ENCODE measurements around the gene GTF3C2. TPM values are rescaled to one million over a fixed set of nuclear protein-coding genes. Genes with fewer than 3 reads are reported as not detected.
A peak's percentile ranks its signal among the peaks of the same experiment; 100 is the strongest.

GTF3C2 gene
- total RNA-seq, 1 donor from 2014 or later, result 24.0 TPM

DNA sequence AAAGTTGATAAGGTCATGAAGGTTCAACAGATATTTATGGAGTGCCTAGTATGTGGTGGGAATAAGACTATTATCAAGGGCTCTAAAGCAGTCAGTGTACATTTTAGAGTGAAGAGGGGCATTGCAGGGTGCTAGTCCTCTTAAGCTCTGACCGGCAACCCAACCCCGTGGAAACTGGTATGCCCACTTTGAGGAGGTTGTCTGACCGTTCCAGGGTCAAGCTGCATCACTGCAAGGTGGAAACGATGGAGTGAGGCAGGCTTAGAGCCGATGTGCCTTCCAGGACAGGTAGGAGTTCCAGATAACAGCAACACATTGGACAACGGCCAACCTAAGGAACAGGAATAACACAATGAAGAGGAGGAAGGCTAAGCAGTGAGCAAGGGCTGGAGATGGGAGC is 46.9 kb downstream of the GTF3C2 start:
- no peak overlapping the region for H3K27ac ChIP-seq (ENCODE audit: low read depth, low read length)
- H3K9me3 ChIP-seq (ENCODE audit: control insufficient read depth in 3 of 3, low read length in 3 of 3), result no peaks in the 10 kb centered on the region
- H3K4me3 ChIP-seq (ENCODE audit: low read length in 3 of 3), result no peak overlapping the region
- H3K36me3 ChIP-seq (ENCODE audit: control insufficient read depth in 3 of 3, insufficient read depth in 3 of 3, low read length in 3 of 3), result peaks cover 32 to 34% (median 34%) of the 10 kb centered on the region in 3 donors
- H3K9ac ChIP-seq (ENCODE audit: low read depth in 1 of 3, low read length in 3 of 3), result no peak overlapping the region
- peaks cover 4 to 29% (median 14%) of the 10 kb centered on the region in 3 donors for H3K27me3 ChIP-seq (ENCODE audit: control insufficient read depth in 3 of 3, insufficient read depth in 3 of 3, low read length in 3 of 3)
- H3K4me1 ChIP-seq (ENCODE audit: control insufficient read depth in 3 of 3, insufficient read depth in 3 of 3, low read length in 3 of 3), result peaks cover 3 to 30% (median 29%) of the 10 kb centered on the region in 3 donors

- Histone ChIP-seq H3K27me3 (ENCODE audit: control insufficient read depth in 3 of 3, insufficient read depth in 3 of 3, low read length in 3 of 3) (peaks cover 4 to 29% (median 14%) of the 10 kb centered on the region in 3 donors), H3K9me3 (ENCODE audit: control insufficient read depth in 3 of 3, low read length in 3 of 3) (no peaks in the 10 kb centered on the region), H3K27ac (ENCODE audit: low read depth, low read length) (no peak within 1 kb of the TSS), H3K9ac (ENCODE audit: low read depth in 1 of 3, low read length in 3 of 3) (peak within 1 kb of the TSS in 1 of 3 donors; percentile 45), H3K4me1 (ENCODE audit: control insufficient read depth in 3 of 3, insufficient read depth in 3 of 3, low read length in 3 of 3) (peaks cover 3 to 25% (median 25%) of the 10 kb centered on the region in 3 donors), H3K36me3 (ENCODE audit: control insufficient read depth in 3 of 3, insufficient read depth in 3 of 3, low read length in 3 of 3) (peaks cover 34 to 38% (median 38%) of the 10 kb centered on the region in 3 donors), H3K4me3 (ENCODE audit: low read length in 3 of 3) (peak within 1 kb of the TSS in 1 of 3 donors; percentile 41)
These were observed 48.1 kb downstream of the GTF3C2 start, which contains the start of gene UCN for GRCh38 chr2:27308359-27308881. Gene UCN (minus strand): TSS chr2:27308445. CDS start chr2:27307895, 550 bp downstream.

- H3K4me1 ChIP-seq (ENCODE audit: control insufficient read depth in 3 of 3, insufficient read depth in 3 of 3, low read length in 3 of 3), result peaks cover 7 to 30% (median 30%) of the 10 kb centered on the region in 3 donors
- peaks cover 4 to 29% (median 14%) of the 10 kb centered on the region in 3 donors for H3K27me3 ChIP-seq (ENCODE audit: control insufficient read depth in 3 of 3, insufficient read depth in 3 of 3, low read length in 3 of 3)
- peaks cover 34 to 38% (median 38%) of the 10 kb centered on the region in 3 donors for H3K36me3 ChIP-seq (ENCODE audit: control insufficient read depth in 3 of 3, insufficient read depth in 3 of 3, low read length in 3 of 3)
- H3K9ac ChIP-seq (ENCODE audit: low read depth in 1 of 3, low read length in 3 of 3), result peak overlapping the region in 1 of 3 donors; percentile 45
- H3K27ac ChIP-seq (ENCODE audit: low read depth, low read length), result no peak overlapping the region
- H3K4me3 ChIP-seq (ENCODE audit: low read length in 3 of 3), result no peak overlapping the region
- H3K9me3 ChIP-seq (ENCODE audit: control insufficient read depth in 3 of 3, low read length in 3 of 3), result no peaks in the 10 kb centered on the region
These were observed 48.8 kb downstream of the GTF3C2 start for GRCh38 chr2:27307545-27308358.

DNA sequence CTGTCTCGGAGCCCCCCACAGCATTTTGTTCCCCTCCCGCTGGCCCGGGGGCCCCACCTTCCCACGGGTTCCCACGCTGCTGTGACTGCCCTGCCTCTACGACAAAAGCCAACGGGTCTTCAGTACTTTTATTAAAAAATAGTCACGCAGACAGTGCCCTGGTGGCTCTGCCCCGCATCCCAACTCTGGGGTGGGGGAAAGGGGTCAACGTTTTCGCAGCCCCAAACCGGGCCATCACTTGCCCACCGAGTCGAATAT is 49.3 kb downstream of the GTF3C2 start:
- no peak overlapping the region for H3K4me3 ChIP-seq (ENCODE audit: low read length in 3 of 3)
- H3K27ac ChIP-seq (ENCODE audit: low read depth, low read length), result no peak overlapping the region
- H3K9ac ChIP-seq (ENCODE audit: low read depth in 1 of 3, low read length in 3 of 3), result no peak overlapping the region
- H3K9me3 ChIP-seq (ENCODE audit: control insufficient read depth in 3 of 3, low read length in 3 of 3), result no peaks in the 10 kb centered on the region
- peaks cover 4 to 29% (median 14%) of the 10 kb centered on the region in 3 donors for H3K27me3 ChIP-seq (ENCODE audit: control insufficient read depth in 3 of 3, insufficient read depth in 3 of 3, low read length in 3 of 3)
- peaks cover 8 to 33% (median 30%) of the 10 kb centered on the region in 3 donors for H3K4me1 ChIP-seq (ENCODE audit: control insufficient read depth in 3 of 3, insufficient read depth in 3 of 3, low read length in 3 of 3)
- peaks cover 37 to 38% (median 38%) of the 10 kb centered on the region in 3 donors for H3K36me3 ChIP-seq (ENCODE audit: control insufficient read depth in 3 of 3, insufficient read depth in 3 of 3, low read length in 3 of 3)

DNA sequence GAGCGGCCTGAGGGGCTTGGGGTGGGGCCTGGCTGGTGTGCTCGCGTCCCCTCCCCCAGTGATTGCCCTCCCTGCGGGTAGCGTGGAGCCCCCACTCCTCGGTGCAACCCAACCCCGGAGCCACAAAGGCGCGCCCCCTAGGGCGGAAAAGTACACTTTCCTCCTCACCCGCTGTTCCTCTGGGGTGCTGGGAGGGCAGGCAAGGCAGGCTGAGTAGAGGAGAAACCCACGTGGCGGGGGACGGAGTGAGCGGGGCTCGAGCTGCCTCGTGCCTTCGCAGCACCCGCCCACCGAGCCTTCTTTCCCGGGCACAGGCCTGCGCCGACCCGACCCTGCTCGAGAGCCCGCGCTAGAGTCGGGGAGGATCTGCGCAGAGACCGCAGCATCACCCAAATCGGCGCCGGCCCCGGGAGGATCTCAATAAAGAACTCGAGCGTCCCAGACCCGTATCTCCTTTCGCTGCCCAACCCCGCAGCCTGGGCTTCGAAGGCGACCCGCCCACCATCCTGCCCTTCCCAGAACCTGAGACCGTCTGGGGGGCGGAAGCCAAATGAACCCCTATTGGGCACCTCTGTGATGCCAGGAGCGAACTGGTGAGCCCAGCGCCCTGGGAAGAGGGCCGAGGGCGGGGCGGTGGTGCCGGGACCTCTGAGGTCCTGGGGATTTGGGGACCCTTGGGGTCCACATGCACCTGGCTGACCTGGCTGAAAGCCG is 49.8 kb downstream of the GTF3C2 start:
- Histone ChIP-seq H3K4me3 (ENCODE audit: low read length in 3 of 3) (no peak overlapping the region), H3K36me3 (ENCODE audit: control insufficient read depth in 3 of 3, insufficient read depth in 3 of 3, low read length in 3 of 3) (peaks cover 34 to 38% (median 38%) of the 10 kb centered on the region in 3 donors)

GRCh38 chr2:27306136-27306535 is 50.4 kb downstream of the GTF3C2 start:
- Histone ChIP-seq H3K27ac (ENCODE audit: low read depth, low read length) (peak overlapping the region; percentile 2), H3K9ac (ENCODE audit: low read depth in 1 of 3, low read length in 3 of 3) (no peak overlapping the region), H3K9me3 (ENCODE audit: control insufficient read depth in 3 of 3, low read length in 3 of 3) (no peaks in the 10 kb centered on the region), H3K27me3 (ENCODE audit: control insufficient read depth in 3 of 3, insufficient read depth in 3 of 3, low read length in 3 of 3) (peaks cover 4 to 29% (median 14%) of the 10 kb centered on the region in 3 donors), H3K36me3 (ENCODE audit: control insufficient read depth in 3 of 3, insufficient read depth in 3 of 3, low read length in 3 of 3) (peaks cover 36 to 42% (median 38%) of the 10 kb centered on the region in 3 donors), H3K4me3 (ENCODE audit: low read length in 3 of 3) (no peak overlapping the region), H3K4me1 (ENCODE audit: control insufficient read depth in 3 of 3, insufficient read depth in 3 of 3, low read length in 3 of 3) (peaks cover 8 to 33% (median 30%) of the 10 kb centered on the region in 3 donors)

More for the DNA sequence above, 49.8 kb downstream of the GTF3C2 start:
- H3K27ac ChIP-seq (ENCODE audit: low read depth, low read length), result no peak overlapping the region
- H3K9me3 ChIP-seq (ENCODE audit: control insufficient read depth in 3 of 3, low read length in 3 of 3), result no peaks in the 10 kb centered on the region
- H3K9ac ChIP-seq (ENCODE audit: low read depth in 1 of 3, low read length in 3 of 3), result no peak overlapping the region
- peaks cover 4 to 29% (median 14%) of the 10 kb centered on the region in 3 donors for H3K27me3 ChIP-seq (ENCODE audit: control insufficient read depth in 3 of 3, insufficient read depth in 3 of 3, low read length in 3 of 3)
- H3K4me1 ChIP-seq (ENCODE audit: control insufficient read depth in 3 of 3, insufficient read depth in 3 of 3, low read length in 3 of 3), result peaks cover 8 to 33% (median 30%) of the 10 kb centered on the region in 3 donors

GRCh38 chr2:27305516-27305915 is 51.0 kb downstream of the GTF3C2 start:
- H3K27me3 ChIP-seq (ENCODE audit: control insufficient read depth in 3 of 3, insufficient read depth in 3 of 3, low read length in 3 of 3), result peaks cover 4 to 29% (median 14%) of the 10 kb centered on the region in 3 donors
- H3K9ac ChIP-seq (ENCODE audit: low read depth in 1 of 3, low read length in 3 of 3), result no peak overlapping the region
- H3K4me1 ChIP-seq (ENCODE audit: control insufficient read depth in 3 of 3, insufficient read depth in 3 of 3, low read length in 3 of 3), result peaks cover 8 to 33% (median 30%) of the 10 kb centered on the region in 3 donors
- H3K4me3 ChIP-seq (ENCODE audit: low read length in 3 of 3), result no peak overlapping the region
- H3K9me3 ChIP-seq (ENCODE audit: control insufficient read depth in 3 of 3, low read length in 3 of 3), result no peaks in the 10 kb centered on the region
- H3K36me3 ChIP-seq (ENCODE audit: control insufficient read depth in 3 of 3, insufficient read depth in 3 of 3, low read length in 3 of 3), result peaks cover 36 to 45% (median 41%) of the 10 kb centered on the region in 3 donors
- H3K27ac ChIP-seq (ENCODE audit: low read depth, low read length), result no peak overlapping the region

- H3K9me3 ChIP-seq (ENCODE audit: control insufficient read depth in 3 of 3, low read length in 3 of 3), result no peaks in the 10 kb centered on the region
- H3K9ac ChIP-seq (ENCODE audit: low read depth in 1 of 3, low read length in 3 of 3), result no peak overlapping the region
- no peak overlapping the region for H3K4me3 ChIP-seq (ENCODE audit: low read length in 3 of 3)
- H3K4me1 ChIP-seq (ENCODE audit: control insufficient read depth in 3 of 3, insufficient read depth in 3 of 3, low read length in 3 of 3), result peaks cover 8 to 33% (median 30%) of the 10 kb centered on the region in 3 donors
- peaks cover 35 to 48% (median 42%) of the 10 kb centered on the region in 3 donors for H3K36me3 ChIP-seq (ENCODE audit: control insufficient read depth in 3 of 3, insufficient read depth in 3 of 3, low read length in 3 of 3)
- no peak overlapping the region for H3K27ac ChIP-seq (ENCODE audit: low read depth, low read length)
- H3K27me3 ChIP-seq (ENCODE audit: control insufficient read depth in 3 of 3, insufficient read depth in 3 of 3, low read length in 3 of 3), result peaks cover 4 to 29% (median 14%) of the 10 kb centered on the region in 3 donors
These were observed 51.9 kb downstream of the GTF3C2 start for GRCh38 chr2:27304488-27305240.
